Keratinocyte (primary cell): ENCODE measurements around the gene PCDH15. TPM values are rescaled to one million over a fixed set of nuclear protein-coding genes. Genes with fewer than 3 reads are reported as not detected.

Experiments used
- DNase-seq: peaks from one replicate; pipeline ENCODE4 v3.0.0-alpha.2; 2011; ENCODE audit warnings: low read depth, missing footprints, low spot score
- FAIRE-seq: peaks from 2 replicates; lab custom pipeline; 2011; peaks lifted over from hg19 to GRCh38; lab: Jason Lieb, UNC
- H2AFZ ChIP-seq: 2 replicates; pipeline ENCODE4 v1.6.0; 2012; ENCODE audit warnings: low read length, control low read depth, inconsistent platforms; ENCODE audit not compliant: control insufficient read depth
- H3K27ac ChIP-seq: 2 replicates; pipeline ENCODE4 v1.5.1; 2011; ENCODE audit warnings: low read length; ENCODE audit not compliant: control insufficient read depth, insufficient read depth
- H3K27me3 ChIP-seq: 3 replicates; pipeline ENCODE4 v1.6.0; 2011; ENCODE audit warnings: low read length; ENCODE audit not compliant: control insufficient read depth, insufficient read depth; ENCODE audit errors: extremely low read depth
- H3K36me3 ChIP-seq, 2 experiments: 2 replicates in 1 of 2; 3 replicates in 1 of 2; pipeline ENCODE4 v1.5.1; 2011; ENCODE audit warnings: low read length in 2 of 2, mild to moderate bottlenecking in 1 of 2; ENCODE audit not compliant: control insufficient read depth in 2 of 2, insufficient read depth in 2 of 2; ENCODE audit errors: extremely low read depth in 1 of 2
- H3K4me1 ChIP-seq: 3 replicates; pipeline ENCODE4 v1.5.1; 2011; ENCODE audit warnings: low read length; ENCODE audit not compliant: control insufficient read depth, insufficient read depth; ENCODE audit errors: extremely low read depth
- H3K4me2 ChIP-seq: 3 replicates; pipeline ENCODE4 v1.6.0; 2011; ENCODE audit warnings: low read depth, low read length; ENCODE audit not compliant: control insufficient read depth, insufficient read depth; ENCODE audit errors: extremely low read depth
- H3K4me3 ChIP-seq, 3 experiments: fragments of 200-600 bp in 1 of 3; sonication (generic) in 1 of 3; 2 replicates in 2 of 3; 3 replicates in 1 of 3; pipeline ENCODE4 v1.5.1; 2011 to 2016; ENCODE audit warnings: low read length in 3 of 3, mild to moderate bottlenecking in 3 of 3, control low read depth in 2 of 3, inconsistent platforms in 1 of 3, low read depth in 1 of 3, mixed read lengths in 1 of 3, mixed run types in 1 of 3, moderate library complexity in 1 of 3; ENCODE audit not compliant: control insufficient read depth in 2 of 3, insufficient read depth in 2 of 3; ENCODE audit errors: extremely low read depth in 1 of 3
- H3K79me2 ChIP-seq: 2 replicates; pipeline ENCODE4 v1.6.0; 2012; ENCODE audit warnings: low read length; ENCODE audit not compliant: control insufficient read depth, insufficient read depth
- H3K9ac ChIP-seq: 3 replicates; pipeline ENCODE4 v1.6.0; 2011; ENCODE audit warnings: low read length; ENCODE audit not compliant: control insufficient read depth, insufficient read depth; ENCODE audit errors: extremely low read depth
- H3K9me1 ChIP-seq: 3 replicates; pipeline ENCODE4 v1.6.0; 2011; ENCODE audit warnings: low read length; ENCODE audit not compliant: control insufficient read depth, insufficient read depth; ENCODE audit errors: extremely low read depth
- H3K9me3 ChIP-seq: 2 replicates; pipeline ENCODE4 v1.5.1; 2012; ENCODE audit warnings: low read depth, low read length; ENCODE audit not compliant: control insufficient read depth
- H4K20me1 ChIP-seq: 3 replicates; pipeline ENCODE4 v1.6.0; 2011; ENCODE audit warnings: low read length; ENCODE audit not compliant: control insufficient read depth, insufficient read depth; ENCODE audit errors: extremely low read depth
- EZH2 ChIP-seq: IDR thresholded peaks from one replicate; pipeline ENCODE4 v1.6.1; 2012; ENCODE audit warnings: inconsistent platforms, mild to moderate bottlenecking, low read length, moderate library complexity
- dilution Hi-C: fragments of 300-500 bp; cut with MboI; formaldehyde crosslinking; loops from one replicate; pipeline ENCODE4 v1.7.0; 2020; ENCODE audit warnings: low sequenced_read_pairs; ENCODE audit not compliant: extremely low pct_ligation_motif_present
- polyA plus RNA-seq, 5 experiments: library from polyadenylated mRNA; depleted of rRNA in 3 of 5; stranded (reverse) in 3 of 5; stranded (forward) in 1 of 5; unstranded in 1 of 5; fragments of >200 nt; gene quantifications; 1 replicate in 1 of 5; 2 replicates in 3 of 5; 3 replicates in 1 of 5; pipeline versions ENCODE4 v1.2.1 to v1.2.3, GENCODE V29; 2011 to 2012; ENCODE audit warnings: missing spikeins in 2 of 5, low read depth in 1 of 5, low replicate concordance in 1 of 5
- TF ChIP-seq, protein P1 (sequence below), 3 experiments: IDR thresholded peaks in 1 of 3; conservative IDR thresholded peaks in 1 of 3; optimal IDR thresholded peaks in 1 of 3; 2 replicates in 2 of 3; 3 replicates in 1 of 3; pipeline versions ENCODE3 to v1.5.1; 2011; ENCODE audit warnings: low read length in 3 of 3, mild to moderate bottlenecking in 3 of 3, moderate library complexity in 2 of 3, control low read depth in 1 of 3, inconsistent platforms in 1 of 3; ENCODE audit not compliant: insufficient read depth in 2 of 3; ENCODE audit errors: extremely low read depth in 1 of 3

PCDH15 gene
- polyA plus RNA-seq, 1 donor (not counting 4 experiments of a cell fraction or from before 2014, with no cell fraction given) = not detected

DNA sequence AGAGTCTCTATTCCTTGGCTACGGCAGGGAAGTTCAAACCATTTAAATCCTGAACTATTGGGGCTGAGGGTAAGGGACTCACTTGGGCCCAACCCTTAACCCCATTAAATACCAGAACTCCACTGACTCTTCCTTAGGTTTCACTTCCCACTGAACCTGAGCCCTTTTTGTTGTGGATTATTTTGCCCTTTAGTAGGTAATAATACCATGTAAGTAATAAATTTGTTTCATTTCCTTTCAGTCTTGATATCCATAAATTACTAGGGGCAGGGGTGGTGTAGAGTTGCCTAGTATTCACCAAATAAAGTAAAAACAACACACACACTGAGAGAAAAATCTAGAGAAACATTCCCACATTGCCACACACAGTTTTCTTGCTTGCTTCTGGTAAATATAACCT is 352.0 kb downstream of the PCDH15 start:
- no peaks in the 10 kb centered on the region for H3K36me3 ChIP-seq
- no peaks in the 10 kb centered on the region for H3K4me1 ChIP-seq
- DNase-seq (no peak), FAIRE-seq (no peak)
- H3K79me2 ChIP-seq = no peaks in the 10 kb centered on the region
- no peak overlapping the region for H3K9ac ChIP-seq
- no peak overlapping the region for H2AFZ ChIP-seq
- dilution Hi-C loops = no loop called here
- H3K27me3 ChIP-seq = no peaks in the 10 kb centered on the region
- H3K27ac ChIP-seq = no peak overlapping the region
- no peaks in the 10 kb centered on the region for H4K20me1 ChIP-seq
- H3K4me2 ChIP-seq = no peak overlapping the region
- H3K9me3 ChIP-seq = no peaks in the 10 kb centered on the region
- TF ChIP-seq, protein P1, sequence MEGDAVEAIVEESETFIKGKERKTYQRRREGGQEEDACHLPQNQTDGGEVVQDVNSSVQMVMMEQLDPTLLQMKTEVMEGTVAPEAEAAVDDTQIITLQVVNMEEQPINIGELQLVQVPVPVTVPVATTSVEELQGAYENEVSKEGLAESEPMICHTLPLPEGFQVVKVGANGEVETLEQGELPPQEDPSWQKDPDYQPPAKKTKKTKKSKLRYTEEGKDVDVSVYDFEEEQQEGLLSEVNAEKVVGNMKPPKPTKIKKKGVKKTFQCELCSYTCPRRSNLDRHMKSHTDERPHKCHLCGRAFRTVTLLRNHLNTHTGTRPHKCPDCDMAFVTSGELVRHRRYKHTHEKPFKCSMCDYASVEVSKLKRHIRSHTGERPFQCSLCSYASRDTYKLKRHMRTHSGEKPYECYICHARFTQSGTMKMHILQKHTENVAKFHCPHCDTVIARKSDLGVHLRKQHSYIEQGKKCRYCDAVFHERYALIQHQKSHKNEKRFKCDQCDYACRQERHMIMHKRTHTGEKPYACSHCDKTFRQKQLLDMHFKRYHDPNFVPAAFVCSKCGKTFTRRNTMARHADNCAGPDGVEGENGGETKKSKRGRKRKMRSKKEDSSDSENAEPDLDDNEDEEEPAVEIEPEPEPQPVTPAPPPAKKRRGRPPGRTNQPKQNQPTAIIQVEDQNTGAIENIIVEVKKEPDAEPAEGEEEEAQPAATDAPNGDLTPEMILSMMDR (optimal IDR thresholded peaks at IDR 0.05 in 1 of 3, IDR thresholded peaks at IDR 0.05 in 1 of 3, conservative IDR thresholded peaks at IDR 0.05 in 1 of 3; ENCODE audit: extremely low read depth in 1 of 3, insufficient read depth in 2 of 3, low read length in 3 of 3) = no peak
- TF ChIP-seq EZH2 = no peak
- H3K4me3 ChIP-seq = no peak overlapping the region
- H3K9me1 ChIP-seq = no peaks in the 10 kb centered on the region

DNA sequence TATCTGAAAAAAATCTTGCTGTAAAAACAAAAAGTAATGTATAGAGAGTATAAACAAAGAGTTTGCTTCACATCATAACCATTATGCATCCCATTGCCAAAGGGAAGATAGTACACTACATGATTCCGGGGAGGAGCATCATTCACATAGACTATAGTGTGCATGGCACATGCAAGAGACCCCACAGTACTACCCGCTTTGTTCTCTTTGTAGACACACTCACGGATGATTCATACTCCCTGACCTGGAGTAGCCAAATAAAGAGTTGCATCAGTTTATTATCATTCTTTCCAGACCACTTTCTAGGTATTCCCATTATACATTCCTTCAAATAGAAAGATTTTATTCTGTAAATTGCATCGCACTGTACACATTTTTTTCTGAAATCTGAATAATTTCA is 356.9 kb downstream of the PCDH15 start:
- H3K4me1 ChIP-seq = no peaks in the 10 kb centered on the region
- no peaks in the 10 kb centered on the region for H3K79me2 ChIP-seq
- no peak overlapping the region for H3K9ac ChIP-seq
- H3K36me3 ChIP-seq = no peaks in the 10 kb centered on the region
- no peaks in the 10 kb centered on the region for H4K20me1 ChIP-seq
- no peak overlapping the region for H3K4me2 ChIP-seq
- dilution Hi-C loops = no loop called here
- no peaks in the 10 kb centered on the region for H3K9me1 ChIP-seq
- H3K27me3 ChIP-seq = no peaks in the 10 kb centered on the region
- no peak overlapping the region for H2AFZ ChIP-seq
- TF ChIP-seq, protein P1 (optimal IDR thresholded peaks at IDR 0.05 in 1 of 3, IDR thresholded peaks at IDR 0.05 in 1 of 3, conservative IDR thresholded peaks at IDR 0.05 in 1 of 3; ENCODE audit: extremely low read depth in 1 of 3, insufficient read depth in 2 of 3, low read length in 3 of 3) = no peak
- TF ChIP-seq EZH2 = no peak
- H3K9me3 ChIP-seq = no peaks in the 10 kb centered on the region
- H3K4me3 ChIP-seq = no peak overlapping the region
- H3K27ac ChIP-seq = no peak overlapping the region
- FAIRE-seq (no peak), DNase-seq (no peak)
